Liver (tissue), 9 donors: ENCODE measurements around the gene KNG1. TPM values are rescaled to one million over a fixed set of nuclear protein-coding genes. Genes with fewer than 3 reads are reported as not detected.

Experiments used
- DNase-seq: peaks from one replicate; pipeline ENCODE4 v3.0.0-alpha.2; 2017; ENCODE audit warnings: low spot score
- H3K27ac ChIP-seq, 2 donors: one replicate each; pipeline ENCODE4 v1.7.0; 2013; ENCODE audit warnings: inconsistent platforms in 2 of 2, low read length in 2 of 2, control low read depth in 1 of 2, low read depth in 1 of 2, mild to moderate bottlenecking in 1 of 2
- H3K27me3 ChIP-seq, 4 donors: one replicate each; pipeline versions ENCODE4 v1.6.1 to v1.7.0; 2013; ENCODE audit warnings: low read length in 3 of 4, inconsistent platforms in 1 of 4, mild to moderate bottlenecking in 1 of 4, moderate library complexity in 1 of 4; ENCODE audit not compliant: control insufficient read depth in 4 of 4, insufficient read depth in 4 of 4
- H3K36me3 ChIP-seq, 4 donors: one replicate each; pipeline versions ENCODE4 v1.6.1 to v1.7.0; 2013; ENCODE audit warnings: low read length in 3 of 4, mild to moderate bottlenecking in 3 of 4, low read depth in 1 of 4, moderate library complexity in 1 of 4; ENCODE audit not compliant: control insufficient read depth in 4 of 4, insufficient read depth in 3 of 4
- H3K4me1 ChIP-seq, 4 donors: one replicate each; pipeline versions ENCODE4 v1.6.1 to v1.7.0; 2013; ENCODE audit warnings: low read length in 3 of 4, mild to moderate bottlenecking in 3 of 4, moderate library complexity in 1 of 4; ENCODE audit not compliant: control insufficient read depth in 4 of 4, insufficient read depth in 4 of 4
- H3K4me3 ChIP-seq, 3 donors: one replicate each; pipeline versions ENCODE4 v1.6.1 to v1.7.0; 2013; ENCODE audit warnings: low read length in 3 of 3, control low read depth in 1 of 3, low read depth in 1 of 3, mild to moderate bottlenecking in 1 of 3
- H3K9ac ChIP-seq, 2 donors: one replicate each; pipeline ENCODE4 v1.7.0; 2013; ENCODE audit warnings: low read length in 2 of 2, mild to moderate bottlenecking in 2 of 2, moderate library complexity in 2 of 2, control low read depth in 1 of 2, low read depth in 1 of 2
- H3K9me3 ChIP-seq, 4 donors: one replicate each; pipeline versions ENCODE4 v1.6.1 to v1.7.0; 2013; ENCODE audit warnings: low read length in 3 of 4; ENCODE audit not compliant: control insufficient read depth in 4 of 4
- ATF3 ChIP-seq: IDR thresholded peaks from 2 replicates; pipeline ENCODE4 v1.6.1; 2016; ENCODE audit warnings: antibody characterized with exemption
- CTCF ChIP-seq: fragments of 150-350 bp; IDR thresholded peaks from 2 replicates; pipeline ENCODE4 v1.5.1; 2017; ENCODE audit warnings: improper control_type of control experiment, low read depth, low read length; ENCODE audit not compliant: missing input control
- EGR1 ChIP-seq, 2 donors: IDR thresholded peaks; 2 replicates each; pipeline ENCODE4 v1.6.1; 2016 to 2018; ENCODE audit warnings: antibody characterized with exemption in 2 of 2, low read depth in 2 of 2
- FOXA1 ChIP-seq: IDR thresholded peaks from 2 replicates; pipeline ENCODE4 v1.6.1; 2016; ENCODE audit warnings: antibody characterized with exemption
- FOXA2 ChIP-seq: IDR thresholded peaks from 2 replicates; pipeline ENCODE4 v1.6.1; 2016; ENCODE audit warnings: antibody characterized with exemption
- GABPA ChIP-seq, 2 donors: IDR thresholded peaks in 1 of 2; conservative IDR thresholded peaks in 1 of 2; 2 replicates each; pipeline ENCODE4 v1.6.1; 2016; ENCODE audit warnings: antibody characterized with exemption in 2 of 2, mild to moderate bottlenecking in 1 of 2, moderate library complexity in 1 of 2
- HNF4A ChIP-seq, 2 donors: conservative IDR thresholded peaks; 2 replicates each; pipeline ENCODE4 v1.6.1; 2016; ENCODE audit warnings: antibody characterized with exemption in 2 of 2, mild to moderate bottlenecking in 2 of 2
- HNF4G ChIP-seq: IDR thresholded peaks from 2 replicates; pipeline ENCODE4 v1.6.1; 2016; ENCODE audit warnings: antibody characterized with exemption
- JUND ChIP-seq, 2 donors: IDR thresholded peaks; 2 replicates each; pipeline ENCODE4 v1.6.1; 2016; ENCODE audit warnings: antibody characterized with exemption in 2 of 2
- MAX ChIP-seq: IDR thresholded peaks from 2 replicates; pipeline ENCODE4 v1.6.1; 2016; ENCODE audit warnings: antibody characterized with exemption
- NR2F2 ChIP-seq: IDR thresholded peaks from 2 replicates; pipeline ENCODE4 v1.6.1; 2016; ENCODE audit warnings: antibody characterized with exemption
- RAD21 ChIP-seq, 2 donors: IDR thresholded peaks; 2 replicates each; pipeline ENCODE4 v1.6.1; 2016; ENCODE audit warnings: antibody characterized with exemption in 2 of 2, mild to moderate bottlenecking in 2 of 2
- REST ChIP-seq: IDR thresholded peaks from 2 replicates; pipeline ENCODE4 v1.6.1; 2016; ENCODE audit warnings: antibody characterized with exemption, mild to moderate bottlenecking
- RXRA ChIP-seq, 2 donors: IDR thresholded peaks; 2 replicates each; pipeline ENCODE4 v1.6.1; 2017 to 2018; ENCODE audit warnings: antibody characterized with exemption in 2 of 2, mild to moderate bottlenecking in 1 of 2
- SP1 ChIP-seq: IDR thresholded peaks from 2 replicates; pipeline ENCODE4 v1.6.1; 2018; ENCODE audit warnings: antibody characterized with exemption, mild to moderate bottlenecking
- TAF1 ChIP-seq: conservative IDR thresholded peaks from 2 replicates; pipeline ENCODE4 v1.6.1; 2016; ENCODE audit warnings: antibody characterized with exemption, mild to moderate bottlenecking
- YY1 ChIP-seq: IDR thresholded peaks from 2 replicates; pipeline ENCODE4 v1.6.1; 2016; ENCODE audit warnings: antibody characterized with exemption, mild to moderate bottlenecking
- ZBTB33 ChIP-seq: IDR thresholded peaks from 2 replicates; pipeline ENCODE4 v1.6.1; 2016; ENCODE audit warnings: antibody characterized with exemption
- WGBS: extraction: QIAGEN DNeasy Blood & Tissue Kit; methylation state at CpG from one replicate; pipeline ENCODE4 v1.1.7; 2013; 5-methylcytosine and 5-hydroxymethylcytosine counted together
- polyA plus RNA-seq, 2 donors: library from polyadenylated mRNA; stranded (reverse) in 1 of 2; unstranded in 1 of 2; fragments of 200-250 nt in 1 of 2; fragments of >200 nt in 1 of 2; fragmentation: Nextera tagmentation in 1 of 2; extraction: Ambion mirVana in 1 of 2; gene quantifications; one replicate each; pipeline versions ENCODE4 v1.2.1 to v1.2.3, GENCODE V29; 2013 to 2015
- total RNA-seq, 2 donors: library from RNA; depleted of rRNA; stranded (reverse); fragments of >200 nt; gene quantifications; one replicate each; pipeline ENCODE4 v1.2.3, GENCODE V29; 2014
- donor health status: healthy.
- donor health status: healthy.
- donor health status: healthy.
- donor health status: healthy.
- donor health status: healthy.

KNG1 gene
- total and polyA plus RNA-seq, 4 donors, result 605 to 918 (median 716) TPM

- Histone ChIP-seq H3K4me3 (no peak overlapping the region), H3K27ac (no peak overlapping the region), H3K9me3 (no peaks in the 10 kb centered on the region), H3K9ac (no peak overlapping the region), H3K36me3 (no peaks in the 10 kb centered on the region), H3K4me1 (no peaks in the 10 kb centered on the region), H3K27me3 (no peaks in the 10 kb centered on the region)
- 97% methylated on average over 2 of the region's 2 CpGs for WGBS
- no peak for DNase-seq
- TF ChIP-seq FOXA2, result no peak
- TF ChIP-seq RXRA (IDR thresholded peaks at IDR 0.05), result no peak
- no peak for TF ChIP-seq HNF4G
- TF ChIP-seq EGR1 (IDR thresholded peaks at IDR 0.05; ENCODE audit: low read depth in 2 of 2), result no peak
- no peak for TF ChIP-seq ATF3
- no peak for TF ChIP-seq JUND (IDR thresholded peaks at IDR 0.05)
- TF ChIP-seq RAD21 (IDR thresholded peaks at IDR 0.05), result no peak
- TF ChIP-seq REST, result no peak
- TF ChIP-seq TAF1, result no peak
- no peak for TF ChIP-seq FOXA1
- TF ChIP-seq YY1, result no peak
- no peak for TF ChIP-seq MAX
- no peak for TF ChIP-seq HNF4A (conservative IDR thresholded peaks at IDR 0.05)
- no peak for TF ChIP-seq ZBTB33
- TF ChIP-seq GABPA (IDR thresholded peaks at IDR 0.05 in 1 of 2, conservative IDR thresholded peaks at IDR 0.05 in 1 of 2), result no peak
- no peak for TF ChIP-seq NR2F2
These were observed 20.6 kb upstream of the KNG1 start for GRCh38 chr3:186696522-186696921.

- Histone ChIP-seq H3K4me3 (no peak overlapping the region), H3K9ac (no peak overlapping the region), H3K27me3 (no peaks in the 10 kb centered on the region), H3K36me3 (no peaks in the 10 kb centered on the region), H3K27ac (no peak overlapping the region), H3K9me3 (no peaks in the 10 kb centered on the region), H3K4me1 (no peaks in the 10 kb centered on the region)
- no peak for DNase-seq
- 98% methylated on average over 4 of the region's 4 CpGs for WGBS
- TF ChIP-seq SP1, result no peak
- TF ChIP-seq CTCF, result no peak
- no peak for TF ChIP-seq EGR1 (IDR thresholded peaks at IDR 0.05; ENCODE audit: low read depth in 2 of 2)
- no peak for TF ChIP-seq RAD21 (IDR thresholded peaks at IDR 0.05)
- no peak for TF ChIP-seq GABPA (IDR thresholded peaks at IDR 0.05 in 1 of 2, conservative IDR thresholded peaks at IDR 0.05 in 1 of 2)
- TF ChIP-seq RXRA (IDR thresholded peaks at IDR 0.05), result no peak
- TF ChIP-seq YY1, result no peak
- TF ChIP-seq HNF4A (conservative IDR thresholded peaks at IDR 0.05), result no peak
- no peak for TF ChIP-seq FOXA1
- no peak for TF ChIP-seq ZBTB33
- no peak for TF ChIP-seq ATF3
- TF ChIP-seq FOXA2, result no peak
- TF ChIP-seq TAF1, result no peak
- TF ChIP-seq REST, result no peak
These were observed 19.6 kb upstream of the KNG1 start for GRCh38 chr3:186697510-186697909.
